Mesodermal cell (in vitro differentiated cells): ENCODE data around the gene CC2D1A.

ENCODE experiments used
- H3K27ac ChIP-seq: 2 replicates; pipeline ENCODE4 v1.7.0; 2013; ENCODE audit warnings: mild to moderate bottlenecking, low read depth, low read length, moderate library complexity; ENCODE audit not compliant: severe bottlenecking
- H3K36me3 ChIP-seq: 2 replicates; pipeline ENCODE4 v1.7.1; 2013; ENCODE audit warnings: mild to moderate bottlenecking, low read length, moderate library complexity; ENCODE audit not compliant: control insufficient read depth, insufficient read depth
- H3K4me1 ChIP-seq: one replicate; pipeline ENCODE4 v1.7.1; 2013; ENCODE audit warnings: mild to moderate bottlenecking, low read length; ENCODE audit not compliant: insufficient read depth, control insufficient read depth, poor library complexity, severe bottlenecking
- H3K4me3 ChIP-seq: 2 replicates; pipeline ENCODE4 v1.7.0; 2013; ENCODE audit warnings: low read length, control low read depth, mild to moderate bottlenecking; ENCODE audit not compliant: insufficient read depth, poor library complexity, severe bottlenecking; ENCODE audit errors: extremely low read depth
- H3K9me3 ChIP-seq: 2 replicates; pipeline ENCODE4 v1.7.1; 2013; ENCODE audit warnings: mild to moderate bottlenecking, low read length, moderate library complexity; ENCODE audit not compliant: control insufficient read depth
- WGBS, 2 experiments: methylation state at CpG; one replicate each; pipeline ENCODE4 v1.1.5; 2013; ENCODE audit warnings: missing lambda C conversion rate in 2 of 2; ENCODE audit not compliant: insufficient coverage in 2 of 2; 5-methylcytosine and 5-hydroxymethylcytosine counted together

CC2D1A gene

DNA sequence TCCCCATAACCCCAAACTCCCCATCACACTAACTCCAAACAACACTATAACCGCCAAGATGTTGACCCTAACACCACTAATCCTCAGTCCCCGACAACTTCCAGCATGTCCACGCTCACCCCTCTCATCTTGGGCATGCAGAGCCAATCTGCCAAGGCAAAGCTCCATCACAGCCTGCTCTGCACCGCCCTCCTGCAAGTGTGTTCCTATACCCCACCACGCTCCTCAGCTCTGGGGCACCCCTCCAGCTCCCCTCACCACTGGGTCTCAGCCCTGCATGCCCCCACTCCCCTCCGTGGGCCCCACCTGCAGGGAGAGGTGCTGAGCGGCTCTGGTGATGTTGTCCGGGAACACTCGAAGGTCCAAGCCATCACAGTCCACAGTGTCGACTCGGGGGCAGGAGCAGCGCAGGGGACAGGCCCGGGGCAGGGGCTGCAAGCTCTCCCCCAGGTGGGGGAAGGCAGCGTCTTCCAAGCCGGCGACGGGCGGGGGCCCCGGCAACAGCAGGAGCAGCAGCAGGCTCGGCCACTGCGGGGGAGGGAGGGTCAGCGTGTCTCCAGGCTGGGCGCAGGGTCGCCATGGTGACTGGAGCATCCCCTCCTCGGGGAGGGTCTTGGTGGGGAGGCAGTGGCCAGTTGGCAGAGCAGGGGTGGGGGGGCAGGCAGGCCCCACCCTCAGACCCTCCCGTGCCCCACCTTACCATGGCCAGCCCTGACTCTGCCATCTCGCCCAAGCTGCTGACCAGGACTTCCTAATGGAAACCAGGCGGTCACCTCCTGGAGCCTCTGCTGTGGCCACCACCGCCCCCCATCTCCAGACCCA is 31.7 kb downstream of the CC2D1A start:
- Histone ChIP-seq H3K4me3 (no peak overlapping the region), H3K4me1 (peaks cover 13% of the 10 kb centered on the region), H3K27ac (no peak overlapping the region), H3K9me3 (peaks cover 4% of the 10 kb centered on the region), H3K36me3 (no peaks in the 10 kb centered on the region)
- WGBS, 2 experiments = 40 to 44% methylated on average over 13 to 22 of the region's 29 CpGs

DNA sequence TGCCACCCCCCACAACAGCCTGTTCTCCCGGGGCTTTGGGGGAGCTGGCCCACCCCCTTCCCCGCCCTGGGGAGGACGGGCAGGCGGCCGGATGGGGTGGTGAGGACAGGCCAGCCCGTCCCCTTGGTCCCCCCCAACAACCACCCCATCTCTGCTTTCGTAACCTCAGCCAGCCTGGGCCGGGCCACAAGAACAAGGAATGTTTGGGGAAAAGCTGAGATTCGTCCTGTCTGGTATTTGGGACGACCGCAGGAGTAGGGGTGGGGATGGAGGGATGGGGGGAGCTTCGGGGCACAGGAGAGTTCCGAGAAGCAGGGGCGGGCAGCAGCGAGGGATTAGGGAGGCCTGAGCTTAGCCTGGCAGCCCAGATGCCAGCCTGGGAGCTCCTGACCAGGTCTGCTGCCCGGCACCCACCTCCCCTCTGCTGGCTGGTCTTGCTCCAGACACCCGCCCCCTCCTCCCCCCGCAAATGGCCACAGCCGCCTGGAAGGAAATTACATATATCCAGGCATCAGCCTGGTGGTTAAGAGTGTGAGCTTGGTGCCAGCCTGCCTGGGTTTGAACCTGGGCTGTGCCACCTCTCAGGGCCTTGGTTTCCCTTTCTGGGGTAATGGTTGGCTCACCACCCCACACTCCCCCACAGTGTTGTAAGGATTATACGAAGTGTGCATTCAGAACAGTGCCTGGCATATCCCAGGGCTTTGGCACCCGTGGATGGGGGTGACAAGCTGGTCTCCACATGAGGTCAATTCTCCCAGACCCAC is 32.5 kb downstream of the CC2D1A start, which contains the start of gene PODNL1:
Gene PODNL1 (minus strand): TSS at position 117 of the 764 bp plus-strand sequence. CDS start 236 bp downstream, outside the sequence.
- no peaks in the 10 kb centered on the region for H3K36me3 ChIP-seq
- 34 to 71% methylated on average over 6 to 9 of the region's 21 CpGs for WGBS, 2 experiments
- H3K4me3 ChIP-seq = no peak within 1 kb of the TSS
- peaks cover 4% of the 10 kb centered on the region for H3K9me3 ChIP-seq
- H3K4me1 ChIP-seq = peaks cover 13% of the 10 kb centered on the region
- H3K27ac ChIP-seq = no peak within 1 kb of the TSS

DNA sequence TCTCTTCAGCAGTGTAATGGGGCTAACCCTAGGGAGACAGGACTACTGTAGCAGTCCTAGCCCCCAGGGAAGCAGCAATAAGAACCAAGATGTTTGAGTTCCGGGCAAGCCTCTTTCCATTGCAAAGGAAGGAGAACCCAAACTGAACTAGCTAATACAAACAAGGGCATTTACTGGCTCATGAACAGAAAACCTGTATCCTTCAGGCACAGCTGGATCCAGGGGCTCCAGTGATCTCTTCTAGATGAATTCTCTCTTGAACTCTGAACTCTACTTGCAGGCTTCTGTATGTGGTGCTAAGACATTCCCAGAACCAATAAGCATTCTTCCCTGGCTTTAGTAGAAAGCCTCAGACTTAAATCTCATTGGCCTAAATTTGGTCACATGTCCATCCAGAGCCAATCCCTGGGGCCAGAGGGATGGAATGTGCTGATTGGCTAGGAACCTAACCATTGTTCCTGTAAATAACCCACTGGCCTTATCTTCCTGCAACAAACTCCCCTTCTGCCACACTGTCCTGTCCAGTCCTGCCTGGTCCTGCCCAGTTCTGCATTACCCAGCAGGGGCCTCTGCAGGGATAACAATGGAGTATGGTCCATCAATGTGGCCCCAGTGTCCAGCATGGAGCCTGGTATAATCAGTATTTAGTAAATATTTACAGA is 36.2 kb downstream of the CC2D1A start:
- H3K9me3 ChIP-seq = peaks cover 4% of the 10 kb centered on the region
- no peak overlapping the region for H3K27ac ChIP-seq
- peaks cover 6% of the 10 kb centered on the region for H3K4me1 ChIP-seq
- no peaks in the 10 kb centered on the region for H3K36me3 ChIP-seq
- no peak overlapping the region for H3K4me3 ChIP-seq
- WGBS, 2 experiments = 94 to 100% methylated on average over 1 of the region's 1 CpG

DNA sequence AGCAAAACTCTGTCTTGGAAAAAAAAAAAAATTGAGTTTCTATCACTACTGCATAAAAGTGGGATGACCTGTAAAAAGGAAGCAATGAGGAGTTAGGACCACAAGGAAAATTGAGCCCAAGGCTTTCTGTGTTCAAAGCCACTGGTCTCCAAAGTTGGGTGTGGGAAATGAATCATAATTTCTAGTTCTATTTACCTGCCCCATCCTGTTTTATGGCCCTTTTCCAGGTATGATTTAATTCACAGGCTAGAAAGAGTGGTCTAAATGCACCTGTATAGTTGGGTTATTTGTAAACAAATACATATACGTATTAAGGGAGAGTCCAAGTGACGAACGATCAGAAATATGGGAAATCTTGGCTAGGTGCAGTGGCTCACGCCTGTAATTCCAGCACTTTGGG is 40.4 kb downstream of the CC2D1A start:
- 98 to 100% methylated on average over 2 to 4 of the region's 4 CpGs for WGBS, 2 experiments
- Histone ChIP-seq H3K9me3 (peaks cover 4% of the 10 kb centered on the region), H3K27ac (no peak overlapping the region), H3K36me3 (no peaks in the 10 kb centered on the region), H3K4me3 (no peak overlapping the region), H3K4me1 (no peaks in the 10 kb centered on the region)

DNA sequence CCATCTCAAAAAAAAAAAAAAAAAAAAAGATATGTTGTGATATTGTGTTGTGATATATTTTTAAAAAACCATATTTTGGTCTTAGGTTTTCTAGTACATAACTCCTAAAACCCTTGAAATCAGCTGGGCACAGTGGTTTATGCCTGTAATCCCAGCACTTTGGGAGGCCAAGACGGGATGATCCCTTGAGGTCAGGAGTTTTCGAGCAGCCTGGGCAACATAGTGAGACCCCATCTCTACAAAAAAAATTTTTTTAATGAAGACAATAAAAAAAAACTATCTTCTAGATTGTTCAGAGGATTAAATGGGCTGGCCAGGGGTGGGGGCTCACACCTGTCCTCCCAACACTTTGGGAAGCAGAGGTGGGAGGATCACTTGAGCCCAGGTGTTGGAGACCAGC is 45.0 kb downstream of the CC2D1A start:
- Histone ChIP-seq H3K36me3 (peaks cover 25% of the 10 kb centered on the region), H3K4me1 (peaks cover 4% of the 10 kb centered on the region), H3K27ac (no peak overlapping the region), H3K9me3 (no peaks in the 10 kb centered on the region), H3K4me3 (no peak overlapping the region)
- no CpG with 5 or more reads among the region's 2 CpGs for WGBS, 2 experiments

DNA sequence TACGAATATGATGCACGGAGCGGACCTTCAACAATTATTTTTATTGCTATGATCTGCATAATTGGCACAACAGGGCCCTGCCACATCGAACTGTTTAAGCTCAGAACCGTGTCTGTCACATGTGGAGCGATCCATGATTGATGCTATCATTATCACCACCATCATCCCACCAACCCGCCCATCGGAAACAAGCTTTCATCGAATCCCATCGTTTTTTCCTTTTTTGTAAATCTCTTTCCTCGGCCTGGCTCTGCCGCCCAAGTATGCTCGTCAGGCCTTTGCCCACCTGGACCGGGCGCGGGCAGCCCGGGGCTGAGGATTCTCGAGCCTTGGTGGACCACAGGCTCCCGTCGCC is 45.8 kb downstream of the CC2D1A start:
- H3K9me3 ChIP-seq = no peaks in the 10 kb centered on the region
- WGBS, 2 experiments = 16 to 31% methylated on average over 12 to 16 of the region's 20 CpGs
- peak overlapping the region; percentile 12 for H3K4me3 ChIP-seq
- H3K4me1 ChIP-seq = peaks cover 4% of the 10 kb centered on the region
- peaks cover 33% of the 10 kb centered on the region for H3K36me3 ChIP-seq
- H3K27ac ChIP-seq = no peak overlapping the region

DNA sequence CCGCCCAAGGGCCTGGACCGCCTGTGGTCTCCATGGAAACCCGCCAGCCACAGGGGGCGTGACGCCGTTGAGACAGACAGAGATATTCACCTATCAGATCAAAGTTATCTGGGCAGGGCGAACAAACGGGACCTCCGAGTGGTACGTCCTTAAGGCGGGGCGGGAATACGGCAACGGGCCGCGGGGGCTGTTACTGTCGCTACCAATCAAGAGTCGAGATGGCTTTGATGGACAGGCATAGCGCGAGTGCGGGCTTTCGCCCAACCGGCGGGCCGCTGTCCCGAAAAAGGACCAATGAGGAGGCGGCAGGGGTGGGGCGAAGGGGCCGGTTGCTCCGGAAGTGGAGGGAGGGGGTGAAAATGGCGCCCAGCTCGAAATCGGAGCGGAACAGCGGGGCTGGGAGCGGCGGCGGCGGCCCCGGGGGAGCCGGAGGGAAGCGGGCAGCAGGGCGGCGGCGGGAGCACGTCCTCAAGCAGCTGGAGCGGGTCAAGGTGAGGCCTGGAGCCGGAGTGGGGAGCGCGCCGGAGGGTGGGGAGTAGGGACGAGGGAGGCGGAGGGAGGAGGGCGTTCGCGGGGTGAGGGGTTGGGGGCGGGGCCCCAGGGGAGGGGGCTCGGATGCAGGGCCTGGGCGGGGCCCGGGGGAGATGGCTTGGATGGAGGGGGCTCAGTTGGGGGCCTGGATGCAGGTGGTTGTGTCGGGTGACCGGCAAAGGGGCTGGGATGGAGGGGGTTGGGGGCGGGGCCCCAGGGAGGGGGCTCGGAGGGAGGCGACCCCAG is 46.3 kb downstream of the CC2D1A start, which contains the start of gene DCAF15:
Gene DCAF15 (plus strand): TSS at position 356 of the 777 bp plus-strand sequence. CDS start 4 bp downstream, at position 360.
- Histone ChIP-seq H3K27ac (peak within 1 kb of the TSS; percentile 85), H3K36me3 (peaks cover 38% of the 10 kb centered on the region), H3K9me3 (no peaks in the 10 kb centered on the region), H3K4me1 (peaks cover 4% of the 10 kb centered on the region), H3K4me3 (peak within 1 kb of the TSS; percentile 68)
- WGBS, 2 experiments = 0 to 1% methylated on average over 43 to 48 of the region's 65 CpGs

DNA sequence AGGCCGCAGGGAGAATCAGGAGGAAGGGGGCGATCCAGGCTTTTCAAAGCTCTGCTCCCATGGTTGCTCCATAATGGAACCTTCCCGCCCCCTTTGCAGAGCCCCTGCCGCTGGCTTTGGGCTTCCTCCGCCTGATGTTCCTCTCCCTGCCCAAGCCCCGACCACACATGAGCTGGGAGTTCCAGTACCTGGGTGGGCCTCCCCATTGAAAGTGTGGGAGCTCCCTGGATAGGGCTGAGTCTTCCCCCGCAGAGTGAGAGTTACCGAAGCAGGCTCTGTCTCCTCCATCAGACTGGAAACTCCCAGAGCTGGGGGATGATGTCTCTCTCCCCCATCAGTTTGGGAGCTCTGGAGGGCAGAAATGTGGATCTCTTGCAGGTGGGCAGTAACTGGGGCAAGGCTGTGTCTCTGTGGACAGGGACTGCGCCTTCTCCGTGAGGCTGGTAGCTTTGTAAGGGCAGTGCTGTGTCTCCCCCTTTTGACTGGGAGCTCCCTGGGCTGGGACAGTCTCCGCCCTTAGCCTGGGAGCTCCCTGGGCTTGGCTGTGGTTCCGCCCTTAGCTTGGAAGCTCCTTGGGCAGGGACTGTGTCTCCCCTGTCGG is 47.0 kb downstream of the CC2D1A start:
- Histone ChIP-seq H3K9me3 (no peaks in the 10 kb centered on the region), H3K27ac (no peak overlapping the region), H3K4me1 (peaks cover 4% of the 10 kb centered on the region), H3K4me3 (peak overlapping the region; percentile 68), H3K36me3 (peaks cover 45% of the 10 kb centered on the region)
- WGBS, 2 experiments = 14 to 18% methylated on average over 10 to 12 of the region's 13 CpGs

DNA sequence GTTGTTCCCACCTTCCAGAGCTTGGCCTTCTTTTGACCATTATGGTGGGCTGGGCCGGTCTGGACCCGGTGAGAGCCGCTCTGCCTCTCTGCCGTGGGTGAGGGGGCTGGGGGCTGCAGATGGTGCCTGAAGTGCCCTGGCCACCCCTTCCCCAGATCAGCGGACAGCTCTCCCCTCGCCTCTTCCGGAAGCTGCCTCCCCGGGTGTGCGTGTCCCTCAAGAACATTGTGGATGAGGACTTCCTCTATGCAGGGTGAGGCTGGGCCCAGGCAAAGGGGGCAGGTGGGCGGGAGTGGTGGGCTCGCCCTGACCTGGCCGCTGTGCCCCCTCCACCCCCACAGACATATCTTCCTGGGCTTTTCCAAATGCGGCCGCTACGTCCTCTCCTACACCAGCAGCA is 48.2 kb downstream of the CC2D1A start:
- H3K4me3 ChIP-seq = no peak overlapping the region
- peaks cover 55% of the 10 kb centered on the region for H3K36me3 ChIP-seq
- no peaks in the 10 kb centered on the region for H3K9me3 ChIP-seq
- no peak overlapping the region for H3K27ac ChIP-seq
- 88 to 97% methylated on average over 7 to 10 of the region's 15 CpGs for WGBS, 2 experiments
- peaks cover 4% of the 10 kb centered on the region for H3K4me1 ChIP-seq
